KBM-7 (cell line): ENCODE data around the gene C1QL1.

Experiments used
- DNase-seq: peaks from one replicate; pipeline ENCODE4 v3.0.0-alpha.2; 2015
- in situ Hi-C: fragments of 300-500 bp; cut with MboI; formaldehyde crosslinking; loops from 2 replicates; pipeline ENCODE4 v1.14.3; 2020; ENCODE audit warnings: low sequenced_read_pairs, low pct_unique_long_range_greater_than_20kb, mixed read lengths

Gene C1QL1

DNA sequence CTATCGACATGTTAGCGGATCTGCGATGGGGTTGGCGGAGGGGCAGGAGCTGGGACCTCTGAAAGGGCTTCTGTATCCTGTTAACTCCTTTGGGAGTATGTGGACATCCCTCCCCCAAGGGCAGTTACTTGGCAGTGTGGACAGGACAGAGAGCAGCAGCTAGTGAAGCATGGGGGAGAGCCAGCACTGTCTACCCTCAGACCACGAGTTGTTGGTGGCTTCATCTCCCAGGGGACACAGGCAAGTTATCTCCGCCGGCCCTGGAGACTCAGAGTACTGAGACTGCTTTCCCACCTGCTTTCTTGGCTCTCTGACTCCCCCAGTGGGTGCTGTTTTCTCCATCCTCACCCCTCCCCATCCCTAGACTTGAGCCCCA is 47.5 kb downstream of the C1QL1 start:
- in situ Hi-C loops, result loop anchor here (25.0 kb wide), 2 partner anchors 92 to 192 kb away; no protein-coding TSS in a partner anchor
- DNase-seq, result no peak

DNA sequence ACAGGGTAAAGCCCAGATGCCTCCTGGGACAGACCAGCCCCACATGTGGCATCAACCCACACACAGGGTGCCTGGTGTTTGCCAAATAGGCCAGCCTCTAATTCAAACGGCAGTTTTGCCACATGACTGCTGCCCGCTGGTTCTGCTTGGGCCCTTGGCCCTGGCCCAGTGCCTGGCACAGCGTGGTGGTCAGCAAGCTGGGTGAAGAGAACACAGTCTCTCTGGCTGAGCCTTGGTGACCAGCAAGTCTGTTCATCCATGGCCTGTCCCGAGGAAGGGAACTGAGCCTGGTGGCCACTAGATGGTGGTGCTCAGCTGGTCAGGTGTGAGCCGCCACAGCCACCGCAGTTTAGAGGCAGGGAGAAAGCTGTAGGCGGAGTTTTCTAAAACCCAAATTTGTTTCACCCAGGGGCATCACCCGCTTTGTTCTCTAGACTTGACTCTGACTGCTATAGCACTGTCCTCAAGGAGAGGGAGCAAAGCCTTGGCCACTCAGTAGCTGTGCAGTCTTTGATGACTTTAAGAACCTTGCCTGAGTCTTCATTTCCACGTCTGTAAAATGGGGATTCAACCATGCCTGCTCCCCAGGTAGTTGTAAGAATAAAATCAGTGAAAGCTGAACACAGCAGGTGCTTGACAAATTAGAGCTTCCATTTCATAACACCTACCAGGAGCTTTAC is 48.1 kb downstream of the C1QL1 start:
- DNase-seq, result peak; percentile 73
- in situ Hi-C loops, result loop anchor here (25.0 kb wide), 2 partner anchors 92 to 192 kb away; no protein-coding TSS in a partner anchor

DNA sequence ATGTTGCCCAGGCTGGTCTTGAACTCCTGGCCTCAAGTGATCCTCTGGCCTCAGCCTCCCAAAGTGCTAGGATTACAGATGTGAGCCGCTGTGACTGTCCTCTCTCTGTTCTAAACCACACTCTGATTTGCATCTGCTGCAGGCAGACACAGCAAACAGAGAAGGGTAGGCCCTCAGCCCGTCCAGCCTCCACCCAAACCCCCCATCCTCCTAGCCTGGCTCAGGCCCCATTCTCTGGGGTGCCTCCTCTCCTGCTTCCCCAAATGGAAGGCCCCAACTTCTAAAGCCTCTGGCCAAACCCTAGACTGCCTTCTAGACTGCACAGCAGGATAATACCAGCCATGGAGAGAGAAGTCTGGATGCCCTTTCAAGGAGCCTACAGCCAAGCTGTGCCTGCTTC is 48.7 kb downstream of the C1QL1 start:
- no peak for DNase-seq
- in situ Hi-C loops, result loop anchor here (25.0 kb wide), 2 partner anchors 93 to 193 kb away; no protein-coding TSS in a partner anchor

DNA sequence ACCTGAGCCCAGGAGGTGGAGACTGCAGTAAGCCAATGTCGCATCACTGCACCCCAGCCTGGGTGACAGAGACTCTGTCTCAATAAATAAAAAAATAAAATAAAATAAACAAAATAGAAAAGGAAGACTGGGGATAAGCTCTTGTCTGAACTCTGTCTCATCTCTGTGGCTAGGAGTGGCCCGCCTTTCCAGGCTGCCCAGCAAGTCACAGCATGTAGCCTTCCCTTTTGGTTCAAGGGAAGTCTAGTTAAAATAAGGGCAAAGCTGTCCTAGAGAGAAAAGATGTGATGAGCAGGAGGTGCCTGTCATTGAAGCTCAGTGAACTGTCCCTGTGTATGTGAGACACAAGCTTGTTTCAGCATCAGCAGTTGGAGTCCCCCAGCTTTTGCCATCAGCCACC is 50.1 kb downstream of the C1QL1 start:
- in situ Hi-C loops, result loop anchor here (25.0 kb wide), 2 partner anchors 94 to 194 kb away; no protein-coding TSS in a partner anchor
- DNase-seq, result no peak

DNA sequence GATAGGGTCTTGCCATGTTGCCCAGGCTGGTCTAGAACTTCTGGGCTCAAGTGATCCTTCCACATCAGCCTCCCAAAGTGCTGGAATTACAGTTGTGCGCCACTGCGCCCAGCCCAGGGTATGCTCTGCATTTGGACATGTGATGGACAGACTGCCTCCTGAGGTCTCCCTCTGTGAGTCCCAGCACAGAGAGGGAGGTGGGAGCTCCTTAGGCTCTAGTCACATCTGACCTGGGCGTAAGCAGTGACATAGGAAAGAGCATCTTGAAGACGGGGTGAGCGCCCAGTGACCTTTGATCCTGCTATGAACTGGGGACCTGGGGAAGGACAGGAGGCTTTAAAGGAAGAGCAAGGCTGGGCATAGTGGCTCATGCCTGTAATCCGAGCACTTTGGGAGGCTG is 50.6 kb downstream of the C1QL1 start:
- no peak for DNase-seq
- in situ Hi-C loops, result loop anchor here (25.0 kb wide), 2 partner anchors 95 to 195 kb away; no protein-coding TSS in a partner anchor

DNA sequence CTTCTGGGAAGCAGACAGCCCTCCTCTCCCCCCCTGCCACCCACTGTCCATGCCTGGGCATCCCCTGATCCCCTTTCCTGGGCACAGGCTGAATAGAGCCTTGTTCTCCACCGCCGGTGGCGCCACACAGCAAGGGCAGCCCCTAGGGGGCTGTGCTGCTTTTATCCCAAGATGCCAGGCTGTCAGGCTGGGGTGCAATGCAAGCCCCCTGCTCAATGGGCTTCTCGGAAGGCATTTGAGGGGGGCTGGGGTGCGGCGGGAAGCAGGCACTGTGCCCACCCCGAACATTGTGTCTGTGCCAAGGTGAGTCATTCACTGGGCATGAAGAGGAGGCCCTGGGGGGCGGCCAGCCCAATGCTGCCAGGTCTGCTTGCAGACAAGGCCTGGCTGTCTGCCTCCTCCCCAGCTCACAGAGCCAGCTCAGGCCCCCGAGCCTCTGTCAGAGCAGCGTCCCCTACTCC is 51.3 kb downstream of the C1QL1 start:
- no peak for DNase-seq
- in situ Hi-C loops, result loop anchor here (25.0 kb wide), 2 partner anchors 95 to 195 kb away; no protein-coding TSS in a partner anchor

DNA sequence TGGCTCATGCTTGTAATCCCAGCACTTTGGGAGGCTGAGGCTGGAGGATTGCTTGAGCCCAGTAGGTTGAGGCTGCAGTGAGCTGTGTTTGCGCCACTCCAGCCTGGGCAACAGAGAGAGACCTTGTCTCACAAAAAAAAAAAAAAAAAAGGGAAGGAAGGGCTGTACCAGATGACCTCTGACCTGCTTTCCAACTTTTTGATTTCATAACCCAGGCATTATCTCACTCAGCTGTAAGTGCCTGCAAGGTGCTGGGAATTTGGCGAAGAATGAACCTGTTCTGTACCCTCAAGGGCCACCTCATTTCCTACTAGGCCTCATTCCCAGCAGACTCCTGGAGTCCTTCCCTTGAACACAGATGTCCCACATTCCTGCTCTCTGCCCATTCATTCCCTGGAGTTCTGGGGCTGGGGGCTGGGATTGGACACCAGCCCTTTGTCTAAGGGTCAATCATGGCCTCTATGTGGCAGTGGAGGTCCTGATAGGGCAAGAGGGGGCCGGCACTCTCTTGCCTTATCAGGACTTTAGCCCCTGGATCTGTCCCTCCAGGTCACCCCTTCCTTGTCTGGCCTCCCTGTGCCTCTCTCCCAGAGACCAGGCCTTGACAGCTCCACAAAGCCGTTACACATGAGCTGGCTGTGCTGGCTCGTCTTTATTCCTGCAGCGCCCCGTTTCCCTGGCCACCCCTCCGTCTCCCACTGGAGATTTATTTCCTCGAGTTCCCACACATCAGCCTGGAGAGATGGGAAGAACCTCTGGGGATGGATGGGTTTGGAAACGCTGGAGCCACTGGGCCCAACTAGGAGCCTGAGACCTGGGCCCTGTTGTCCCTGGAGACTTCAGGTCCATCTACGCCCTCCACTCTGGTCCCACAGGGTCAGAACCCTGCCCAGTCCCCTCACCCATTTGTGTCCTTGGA is 52.0 kb downstream of the C1QL1 start:
- in situ Hi-C loops, result loop anchor here (25.0 kb wide), 2 partner anchors 96 to 196 kb away; no protein-coding TSS in a partner anchor
- DNase-seq, result no peak

DNA sequence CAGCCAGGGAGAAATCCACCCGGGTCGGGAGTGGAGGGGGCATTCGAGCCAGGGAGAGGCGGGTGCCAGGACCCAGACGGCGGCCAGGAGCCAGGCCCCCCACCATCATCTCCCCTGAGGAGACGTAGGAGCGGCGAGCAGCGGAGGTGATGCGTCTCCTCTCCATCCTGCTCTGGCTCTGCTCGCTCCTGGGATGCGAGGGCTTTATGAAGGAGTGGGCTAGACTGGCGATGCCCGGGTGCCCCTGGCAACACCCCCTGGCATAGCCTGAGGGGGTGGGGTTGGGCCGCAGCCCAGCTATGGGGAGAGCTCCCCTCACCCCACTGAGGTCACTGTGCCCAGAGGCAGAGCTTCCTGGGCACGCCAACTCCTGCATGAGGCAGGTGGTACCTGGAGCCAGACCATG is 52.8 kb downstream of the C1QL1 start, which contains the start of gene GFAP:
GFAP (minus strand) TSS at position 180 of the 406 bp plus-strand sequence; CDS start at position 166, 14 bp downstream.
- no peak for DNase-seq
- in situ Hi-C loops, result loop anchor here (25.0 kb wide), 2 partner anchors 97 to 197 kb away; no protein-coding TSS in a partner anchor

DNA sequence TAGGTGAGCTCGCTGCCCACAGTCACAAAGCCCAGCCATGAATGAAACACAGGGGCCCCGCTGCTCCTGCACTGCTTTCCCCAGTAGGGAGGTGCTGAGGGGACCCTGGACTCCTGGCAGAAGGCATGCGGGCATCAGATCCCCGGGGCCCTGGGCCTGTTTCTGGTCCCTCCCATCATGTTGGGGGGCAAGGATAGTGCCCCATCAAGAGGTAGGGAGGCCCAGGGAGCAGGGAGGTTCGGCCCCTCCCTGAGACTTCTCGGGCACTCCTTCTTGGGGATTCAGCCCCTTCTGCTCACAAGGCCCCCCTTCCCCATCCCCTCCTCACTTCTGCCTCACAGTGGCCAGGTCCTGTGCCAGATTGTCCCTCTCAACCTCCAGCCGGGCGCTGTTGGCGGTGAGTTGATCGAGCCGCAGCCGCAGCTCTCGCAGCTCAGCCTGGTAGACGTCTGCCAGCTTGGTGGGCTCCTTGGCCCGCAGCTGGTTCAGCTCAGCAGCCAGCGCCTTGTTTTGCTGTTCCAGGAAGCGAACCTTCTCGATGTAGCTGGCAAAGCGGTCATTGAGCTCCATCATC is 53.3 kb downstream of the C1QL1 start:
- DNase-seq, result no peak
- in situ Hi-C loops, result loop anchor here (25.0 kb wide), 2 partner anchors 98 to 198 kb away; no protein-coding TSS in a partner anchor

DNA sequence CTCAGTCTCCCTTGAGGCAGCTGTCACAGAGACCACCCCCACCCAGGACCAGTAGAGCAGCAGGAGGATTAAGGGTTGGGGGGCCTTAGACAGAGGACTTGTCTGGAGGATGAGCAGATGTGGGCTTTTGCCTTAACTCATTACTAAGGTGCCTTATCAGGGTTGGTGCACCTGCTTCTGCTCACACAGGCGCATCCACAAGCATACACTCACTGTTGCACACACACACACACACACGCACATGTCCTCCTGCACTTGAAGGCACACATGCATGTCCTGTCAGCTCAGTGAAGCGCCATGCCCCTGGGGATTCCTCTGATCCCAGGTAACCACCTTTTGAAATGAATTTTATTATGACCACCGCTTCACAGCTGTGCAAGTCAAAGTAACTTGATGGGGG is 54.0 kb downstream of the C1QL1 start:
- DNase-seq, result no peak
- in situ Hi-C loops, result loop anchor here (25.0 kb wide), 2 partner anchors 98 to 198 kb away; no protein-coding TSS in a partner anchor

DNA sequence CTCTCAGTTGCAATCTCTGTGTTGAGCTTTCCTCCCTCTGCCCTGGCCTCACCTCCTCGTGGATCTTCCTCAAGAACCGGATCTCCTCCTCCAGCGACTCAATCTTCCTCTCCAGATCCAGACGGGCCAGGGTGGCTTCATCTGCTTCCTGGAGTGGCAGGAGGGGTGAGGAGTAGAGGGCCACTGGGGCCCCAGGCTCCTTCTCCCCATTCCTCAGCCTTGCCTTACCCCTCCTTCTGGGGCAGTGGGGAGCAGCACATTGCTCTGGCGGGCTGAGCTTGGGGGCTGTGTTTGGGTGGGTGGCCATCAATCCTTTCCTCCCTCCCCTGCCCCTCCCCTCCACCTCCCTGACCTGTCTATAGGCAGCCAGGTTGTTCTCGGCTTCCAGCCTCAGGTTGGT is 54.4 kb downstream of the C1QL1 start:
- DNase-seq, result no peak
- in situ Hi-C loops, result loop anchor here (25.0 kb wide), 2 partner anchors 99 to 199 kb away; no protein-coding TSS in a partner anchor

DNA sequence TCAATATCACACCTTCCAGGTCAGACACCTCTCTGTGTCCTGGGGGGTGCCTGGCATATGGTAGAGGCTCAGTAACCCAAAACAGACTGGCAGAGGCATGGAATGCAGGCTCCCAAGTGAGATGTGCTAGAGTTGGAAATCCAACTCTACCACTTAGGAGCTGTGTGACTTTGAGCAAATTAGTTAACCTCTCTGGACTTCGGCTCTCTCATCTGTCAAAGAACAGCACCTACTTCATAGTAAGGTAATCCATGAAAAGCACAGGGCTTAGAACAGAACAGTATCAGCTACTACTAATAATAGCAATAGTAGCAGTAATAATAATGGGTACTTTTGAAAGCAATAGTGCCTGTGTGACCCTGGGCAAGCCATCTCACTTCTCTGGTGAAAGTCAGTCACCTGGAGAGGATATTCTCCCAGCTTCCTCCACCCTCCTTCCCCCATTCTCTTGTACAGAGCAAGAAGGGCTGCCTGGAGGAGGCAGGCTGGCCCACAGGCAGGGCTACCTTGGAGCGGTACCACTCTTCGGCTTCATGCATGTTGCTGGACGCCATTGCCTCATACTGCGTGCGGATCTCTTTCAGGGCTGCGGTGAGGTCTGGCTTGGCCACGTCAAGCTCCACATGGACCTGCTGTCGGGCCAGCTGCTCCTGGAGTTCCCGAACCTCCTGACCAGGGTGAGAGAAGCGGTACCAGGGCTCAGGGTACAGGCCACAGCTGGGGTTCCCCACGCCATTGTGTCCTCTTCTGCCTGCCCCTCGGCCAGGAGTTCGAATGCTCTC is 55.1 kb downstream of the C1QL1 start:
- no peak for DNase-seq
- in situ Hi-C loops, result loop anchor here (25.0 kb wide), 2 partner anchors 99 to 199 kb away; no protein-coding TSS in a partner anchor

DNA sequence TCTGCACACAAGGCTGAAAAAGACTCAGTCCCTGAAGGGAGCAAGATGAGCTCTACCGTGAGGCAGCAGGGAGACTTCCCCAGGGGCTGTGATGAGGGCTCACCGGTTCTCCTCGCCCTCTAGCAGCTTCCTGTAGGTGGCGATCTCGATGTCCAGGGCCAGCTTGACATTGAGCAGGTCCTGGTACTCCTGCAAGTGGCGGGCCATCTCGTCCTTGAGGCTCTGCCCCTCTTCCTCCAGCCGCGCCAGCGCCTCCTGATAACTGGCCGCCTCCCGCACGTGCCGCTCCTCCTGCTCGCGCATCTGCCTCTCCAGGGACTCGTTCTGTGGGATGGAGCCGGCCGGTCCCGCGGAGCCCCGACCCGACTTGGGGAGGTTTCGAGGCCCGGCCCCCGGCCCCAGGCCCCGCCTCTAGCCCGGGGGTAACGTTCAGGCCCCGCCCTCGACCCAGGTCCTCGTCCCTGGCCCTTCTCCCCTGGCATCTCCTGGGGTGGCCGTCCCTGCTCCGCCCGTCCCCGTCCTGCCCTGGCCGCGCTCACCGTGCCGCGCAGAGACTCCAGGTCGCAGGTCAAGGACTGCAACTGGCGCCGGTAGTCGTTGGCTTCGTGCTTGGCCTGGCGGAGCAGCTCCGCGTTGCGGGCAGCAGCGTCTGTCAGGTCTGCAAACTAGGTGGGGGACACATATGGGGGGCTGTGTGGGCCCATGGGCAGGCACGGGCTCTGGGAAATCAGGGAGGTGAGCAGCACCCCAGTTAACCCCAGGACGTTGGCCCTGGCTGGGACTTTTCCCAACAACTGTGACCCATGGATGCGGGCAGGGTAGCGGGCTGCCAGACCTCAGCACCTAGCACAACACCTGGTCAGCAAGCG is 56.7 kb downstream of the C1QL1 start:
- peak; percentile 63 for DNase-seq
- in situ Hi-C loops, result loop anchor here (25.0 kb wide), 2 partner anchors 101 to 201 kb away; no protein-coding TSS in a partner anchor

DNA sequence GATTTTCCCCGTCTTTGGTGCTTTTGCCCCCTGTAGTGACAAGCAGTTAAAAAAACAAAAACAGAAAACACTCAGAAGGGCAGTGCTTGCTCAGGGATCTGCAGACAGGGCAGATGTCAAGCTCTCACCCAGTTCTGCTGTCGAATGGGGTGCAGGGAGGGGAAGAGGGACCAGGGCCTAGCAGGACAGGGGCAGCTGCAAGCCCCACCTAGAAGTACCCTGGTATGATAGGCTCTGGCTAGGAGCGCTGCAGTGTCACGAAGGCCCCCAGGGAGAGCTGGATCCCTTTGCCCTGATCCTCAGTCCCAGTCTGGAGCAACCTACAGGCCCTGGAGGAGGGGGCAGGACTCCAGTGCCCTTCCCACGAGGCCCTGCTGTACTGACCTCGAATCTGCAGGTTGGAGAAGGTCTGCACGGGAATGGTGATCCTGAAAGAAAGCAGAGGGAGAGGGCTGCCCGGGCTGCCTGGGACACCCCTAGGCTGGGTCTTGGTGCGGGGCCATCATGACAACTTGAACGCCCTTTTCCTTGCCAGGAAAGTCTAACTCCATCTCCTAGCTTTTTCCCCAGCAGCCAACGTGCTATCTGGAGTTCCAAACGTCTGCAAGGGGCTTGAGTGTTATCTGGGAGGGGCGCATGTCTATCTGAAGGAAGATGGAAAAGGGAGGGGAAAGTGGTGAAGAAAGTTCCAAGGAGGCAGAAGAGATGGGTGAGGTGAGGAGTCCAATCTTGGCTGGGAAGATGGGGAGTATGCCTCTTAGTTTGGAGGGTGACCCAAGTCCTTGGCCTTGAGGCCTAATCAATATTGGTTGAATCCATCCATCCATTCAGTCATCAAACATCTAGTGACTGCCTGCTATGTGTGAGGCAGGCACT is 57.6 kb downstream of the C1QL1 start:
- no peak for DNase-seq
- in situ Hi-C loops, result loop anchor here (25.0 kb wide), 2 partner anchors 102 to 202 kb away; no protein-coding TSS in a partner anchor
